Esophagus muscularis mucosa (tissue), 4 donors: Measurements from ENCODE around the gene SLC35C1. TPM values are rescaled to one million over a fixed set of nuclear protein-coding genes. Genes with fewer than 3 reads are reported as not detected.

Experiments
- DNase-seq: peaks from one replicate; pipeline ENCODE4 v3.0.0-alpha.2; 2017; ENCODE audit errors: extremely low spot score
- H3K27ac ChIP-seq, 4 donors: fragments of 200-600 bp; sonication (generic); replicated peaks in 1 of 4; 1 replicate in 3 of 4; 2 replicates in 1 of 4; pipeline ENCODE4 v1.5.1; 2016 to 2019; ENCODE audit warnings: mild to moderate bottlenecking in 1 of 4
- H3K27me3 ChIP-seq, 4 donors: fragments of 200-600 bp; sonication (generic); one replicate each; pipeline versions ENCODE4 v1.5.1 to v1.6.0; 2016 to 2019
- H3K36me3 ChIP-seq, 4 donors: fragments of 200-600 bp; sonication (generic); one replicate each; pipeline ENCODE4 v1.5.1; 2016 to 2019
- H3K4me1 ChIP-seq, 4 donors: fragments of 200-600 bp; sonication (generic); one replicate each; pipeline ENCODE4 v1.5.1; 2016 to 2019
- H3K4me3 ChIP-seq, 4 donors: fragments of 200-600 bp; sonication (generic); 1 replicate in 2 of 4; 2 replicates in 2 of 4; pipeline ENCODE4 v1.5.1; 2016 to 2019; ENCODE audit warnings: mild to moderate bottlenecking in 4 of 4, moderate library complexity in 1 of 4
- H3K9me3 ChIP-seq, 4 donors: fragments of 200-600 bp; sonication (generic); 1 replicate in 3 of 4; 2 replicates in 1 of 4; pipeline ENCODE4 v1.5.1; 2016 to 2019
- EP300 ChIP-seq: sonication (generic); formaldehyde crosslinking; IDR thresholded peaks from one replicate; pipeline ENCODE4 v1.6.1; 2017; ENCODE audit warnings: antibody characterized with exemption
- POLR2A ChIP-seq: fragments of 450-650 bp; IDR thresholded peaks from one replicate; pipeline ENCODE4 v1.6.1; 2017; ENCODE audit warnings: antibody characterized with exemption, moderate library complexity, mild to moderate bottlenecking, low read depth
- POLR2AphosphoS5 ChIP-seq, 2 donors: sonication (generic); formaldehyde crosslinking; IDR thresholded peaks; one replicate each; pipeline ENCODE4 v1.6.1; 2017; ENCODE audit warnings: antibody characterized with exemption in 2 of 2
- whole genome bisulfite sequencing: methylation state at CpG from one replicate; pipeline ENCODE4 v1.1.5; 2018; 5-methylcytosine and 5-hydroxymethylcytosine counted together
- intact Hi-C: fragments of 100-400 bp; cut with DNase I; formaldehyde crosslinking; loops from one replicate; pipeline ENCODE4 v1.15.1; 2023
- total RNA-seq, 4 donors: library from RNA; depleted of rRNA; stranded (reverse); fragments of >200 nt; gene quantifications; one replicate each; pipeline versions ENCODE4 v1.1.0 to v1.2.1, GENCODE V29; 2016
- TF ChIP-seq, protein P1 (sequence below), 3 experiments: fragments of 200-600 bp in 2 of 3; fragments of 450-650 bp in 1 of 3; sonication (generic) in 2 of 3; IDR thresholded peaks; one replicate each; pipeline ENCODE4 v1.5.1; 2017 to 2019; ENCODE audit warnings: antibody characterized with exemption in 3 of 3, mild to moderate bottlenecking in 2 of 3, moderate library complexity in 1 of 3

SLC35C1 gene
- total RNA-seq, 4 donors from 2014 or later, result 9.6 to 18.0 (median 13.1) TPM

GRCh38 chr11:45795379-45795778 lies 9.6 kb upstream of the SLC35C1 start:
- Histone ChIP-seq H3K4me1 (no peaks in the 10 kb centered on the region), H3K4me3 (no peak overlapping the region), H3K36me3 (no peaks in the 10 kb centered on the region), H3K27ac (no peak overlapping the region), H3K27me3 (peaks cover 0 to 6% (median 0%) of the 10 kb centered on the region in 4 donors), H3K9me3 (no peaks in the 10 kb centered on the region)
- intact Hi-C loops, result no loop called here
- 89% methylated on average over 4 of the region's 5 CpGs for WGBS
- TF ChIP-seq, protein P1, sequence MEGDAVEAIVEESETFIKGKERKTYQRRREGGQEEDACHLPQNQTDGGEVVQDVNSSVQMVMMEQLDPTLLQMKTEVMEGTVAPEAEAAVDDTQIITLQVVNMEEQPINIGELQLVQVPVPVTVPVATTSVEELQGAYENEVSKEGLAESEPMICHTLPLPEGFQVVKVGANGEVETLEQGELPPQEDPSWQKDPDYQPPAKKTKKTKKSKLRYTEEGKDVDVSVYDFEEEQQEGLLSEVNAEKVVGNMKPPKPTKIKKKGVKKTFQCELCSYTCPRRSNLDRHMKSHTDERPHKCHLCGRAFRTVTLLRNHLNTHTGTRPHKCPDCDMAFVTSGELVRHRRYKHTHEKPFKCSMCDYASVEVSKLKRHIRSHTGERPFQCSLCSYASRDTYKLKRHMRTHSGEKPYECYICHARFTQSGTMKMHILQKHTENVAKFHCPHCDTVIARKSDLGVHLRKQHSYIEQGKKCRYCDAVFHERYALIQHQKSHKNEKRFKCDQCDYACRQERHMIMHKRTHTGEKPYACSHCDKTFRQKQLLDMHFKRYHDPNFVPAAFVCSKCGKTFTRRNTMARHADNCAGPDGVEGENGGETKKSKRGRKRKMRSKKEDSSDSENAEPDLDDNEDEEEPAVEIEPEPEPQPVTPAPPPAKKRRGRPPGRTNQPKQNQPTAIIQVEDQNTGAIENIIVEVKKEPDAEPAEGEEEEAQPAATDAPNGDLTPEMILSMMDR (IDR thresholded peaks at IDR 0.05), result no peak
- no peak for TF ChIP-seq POLR2AphosphoS5 (IDR thresholded peaks at IDR 0.05)
- TF ChIP-seq EP300, result no peak
- no peak for TF ChIP-seq POLR2A
- no peak for DNase-seq

DNA sequence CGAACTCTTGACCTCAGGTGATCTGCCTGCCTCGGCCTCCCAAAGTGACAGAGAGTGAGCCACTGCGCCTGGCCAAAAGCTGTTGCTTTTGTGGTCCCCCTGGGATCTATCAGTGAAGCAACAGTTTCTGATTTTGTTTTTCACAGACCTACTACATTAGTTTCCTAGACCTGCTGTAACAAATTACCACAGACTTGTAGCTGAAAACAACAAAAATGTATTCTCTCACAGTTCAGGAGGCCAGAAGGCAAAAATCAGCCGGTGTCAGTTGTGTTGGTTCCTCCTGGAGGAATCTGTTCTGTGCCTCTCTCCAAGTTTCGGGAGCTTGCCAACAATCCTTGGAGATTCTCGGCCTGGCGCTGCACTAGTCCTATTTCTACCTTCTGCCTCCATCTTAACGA lies 8.5 kb upstream of the SLC35C1 start:
- TF ChIP-seq POLR2A (no peak), POLR2AphosphoS5 (IDR thresholded peaks at IDR 0.05) (no peak), EP300 (no peak)
- TF ChIP-seq, protein P1 (IDR thresholded peaks at IDR 0.05), result no peak
- no peaks in the 10 kb centered on the region for H3K9me3 ChIP-seq
- 84% methylated on average over 8 of the region's 8 CpGs for WGBS
- DNase-seq, result no peak
- H3K36me3 ChIP-seq, result no peaks in the 10 kb centered on the region
- no peaks in the 10 kb centered on the region for H3K4me1 ChIP-seq
- peaks cover 0 to 6% (median 0%) of the 10 kb centered on the region in 4 donors for H3K27me3 ChIP-seq
- H3K4me3 ChIP-seq, result no peak overlapping the region
- intact Hi-C loops, result no loop called here
- H3K27ac ChIP-seq, result no peak overlapping the region

GRCh38 chr11:45798793-45799441 lies 6.0 kb upstream of the SLC35C1 start:
- Histone ChIP-seq H3K27me3 (no peaks in the 10 kb centered on the region), H3K27ac (no peak overlapping the region), H3K9me3 (no peaks in the 10 kb centered on the region), H3K4me3 (no peak overlapping the region), H3K4me1 (peaks cover 0 to 8% (median 5%) of the 10 kb centered on the region in 4 donors), H3K36me3 (no peaks in the 10 kb centered on the region)
- no peak for DNase-seq
- intact Hi-C loops, result no loop called here
- WGBS, result 89% methylated on average over 10 of the region's 10 CpGs
- no peak for TF ChIP-seq POLR2AphosphoS5 (IDR thresholded peaks at IDR 0.05)
- TF ChIP-seq EP300, result no peak

GRCh38 chr11:45799562-45799961 lies 5.4 kb upstream of the SLC35C1 start:
- H3K36me3 ChIP-seq, result no peaks in the 10 kb centered on the region
- no peaks in the 10 kb centered on the region for H3K9me3 ChIP-seq
- H3K4me1 ChIP-seq, result peaks cover 0 to 9% (median 7%) of the 10 kb centered on the region in 4 donors
- TF ChIP-seq POLR2A, result no peak
- no peak for TF ChIP-seq EP300
- no peak for TF ChIP-seq POLR2AphosphoS5 (IDR thresholded peaks at IDR 0.05)
- TF ChIP-seq, protein P1 (IDR thresholded peaks at IDR 0.05), result no peak
- intact Hi-C loops, result no loop called here
- no peak for DNase-seq
- no peak overlapping the region for H3K4me3 ChIP-seq
- no peaks in the 10 kb centered on the region for H3K27me3 ChIP-seq
- WGBS, result 100% methylated on average over 3 of the region's 3 CpGs
- H3K27ac ChIP-seq, result no peak overlapping the region

GRCh38 chr11:45800261-45800660 lies 4.7 kb upstream of the SLC35C1 start:
- TF ChIP-seq EP300 (no peak), POLR2A (no peak), POLR2AphosphoS5 (IDR thresholded peaks at IDR 0.05) (no peak)
- TF ChIP-seq, protein P1 (IDR thresholded peaks at IDR 0.05), result no peak
- DNase-seq, result no peak
- no peaks in the 10 kb centered on the region for H3K27me3 ChIP-seq
- H3K4me3 ChIP-seq, result no peak overlapping the region
- H3K36me3 ChIP-seq, result no peaks in the 10 kb centered on the region
- no peak overlapping the region for H3K27ac ChIP-seq
- intact Hi-C loops, result no loop called here
- no peaks in the 10 kb centered on the region for H3K9me3 ChIP-seq
- H3K4me1 ChIP-seq, result peaks cover 0 to 9% (median 7%) of the 10 kb centered on the region in 4 donors
- 88% methylated on average over 2 of the region's 2 CpGs for WGBS
